GM18520 (cell line): ENCODE measurements around the gene MORC2.

ENCODE experiments used
- ATAC-seq: cut with Tn5 transposase; IDR thresholded peaks from one replicate; pipeline ENCODE4 v1.9.1; 2021; ENCODE audit not compliant: unreplicated experiment

The MORC2 gene

GRCh38 chr22:30922151-30922611 is 46.4 kb downstream of the MORC2 start:
- ATAC-seq = peak; percentile 58

DNA sequence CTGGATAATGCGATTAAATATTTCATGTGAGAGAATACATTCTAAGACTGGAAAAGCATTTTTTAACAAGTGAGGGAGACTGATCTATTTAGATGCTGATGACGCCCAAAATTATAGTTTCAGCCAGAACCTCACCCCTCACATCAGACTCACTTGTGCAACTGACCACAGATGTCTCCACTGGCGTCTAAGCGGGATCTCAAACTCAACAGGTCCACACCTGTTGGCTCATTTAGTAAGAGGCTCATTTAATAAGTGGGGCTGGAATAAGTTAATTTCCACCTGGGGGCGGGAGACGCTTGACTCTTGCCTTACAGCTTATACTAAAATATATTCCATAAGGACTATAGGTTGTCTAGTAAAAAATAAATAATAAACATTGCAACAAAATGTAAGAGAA is 47.5 kb downstream of the MORC2 start:
- ATAC-seq = no peak

DNA sequence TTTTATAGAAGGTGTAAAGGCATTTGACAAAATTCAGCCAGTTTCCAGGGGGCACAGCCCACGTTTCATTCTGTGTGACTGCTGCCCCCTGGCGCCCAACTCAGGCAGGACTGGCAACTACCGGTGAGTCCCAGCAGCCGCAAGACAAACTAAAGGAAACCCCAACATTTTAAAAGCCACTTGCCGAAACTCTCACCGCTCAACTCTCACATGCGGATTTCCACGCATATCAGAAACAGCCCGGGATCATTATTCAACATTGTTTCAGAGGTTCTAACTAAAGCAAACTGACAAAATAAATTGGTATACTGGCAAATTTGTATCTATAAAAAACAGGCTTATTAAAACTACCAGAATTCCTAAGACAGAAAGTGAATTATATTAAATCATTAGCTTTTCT is 48.2 kb downstream of the MORC2 start:
- ATAC-seq = no peak

DNA sequence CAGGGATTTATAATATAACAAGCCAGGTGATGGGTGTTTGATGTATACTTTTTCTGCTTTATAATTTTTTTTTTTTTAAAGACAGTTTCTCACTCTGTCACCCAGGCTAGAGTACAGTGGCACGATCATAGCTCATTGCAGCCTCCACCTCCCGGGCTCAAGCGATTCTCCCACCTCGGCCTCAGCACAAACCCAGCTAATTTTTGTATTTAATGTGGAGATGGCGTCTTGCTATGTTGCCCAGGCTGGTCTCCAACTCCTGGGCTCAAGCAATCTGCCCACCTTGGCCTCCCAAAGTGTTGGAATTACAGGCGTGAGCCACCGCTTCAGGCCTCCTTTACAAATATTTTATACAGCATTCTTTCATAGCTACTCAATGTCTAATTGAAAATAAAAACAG is 48.6 kb downstream of the MORC2 start:
- no peak for ATAC-seq

- ATAC-seq = no peak
These were observed 49.8 kb downstream of the MORC2 start for GRCh38 chr22:30918761-30919160.

GRCh38 chr22:30910358-30910757 is 58.2 kb downstream of the MORC2 start:
- ATAC-seq = no peak

- no peak for ATAC-seq
These were observed 59.3 kb downstream of the MORC2 start for GRCh38 chr22:30909306-30909705.

DNA sequence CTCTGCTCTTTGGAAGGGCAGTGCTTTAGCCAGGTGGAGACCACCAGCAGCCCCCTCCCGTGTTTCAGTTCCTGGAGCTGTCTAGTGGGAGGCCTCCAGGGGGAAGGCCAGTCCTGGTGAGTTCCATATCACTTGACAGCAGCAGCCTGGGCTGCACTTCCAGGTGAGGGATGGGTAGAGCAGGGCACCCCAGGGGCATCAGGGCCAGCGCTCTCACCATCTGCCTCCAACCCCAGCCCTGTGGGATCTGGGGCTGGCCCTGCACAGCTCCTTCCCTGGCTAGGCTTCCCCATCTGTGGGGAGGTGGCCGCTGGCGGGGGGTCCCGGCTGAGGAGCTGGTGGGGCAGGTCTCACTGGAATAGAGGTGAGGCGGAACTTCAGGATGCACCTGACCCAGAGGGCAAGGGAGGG is 60.5 kb downstream of the MORC2 start:
- ATAC-seq = no peak

DNA sequence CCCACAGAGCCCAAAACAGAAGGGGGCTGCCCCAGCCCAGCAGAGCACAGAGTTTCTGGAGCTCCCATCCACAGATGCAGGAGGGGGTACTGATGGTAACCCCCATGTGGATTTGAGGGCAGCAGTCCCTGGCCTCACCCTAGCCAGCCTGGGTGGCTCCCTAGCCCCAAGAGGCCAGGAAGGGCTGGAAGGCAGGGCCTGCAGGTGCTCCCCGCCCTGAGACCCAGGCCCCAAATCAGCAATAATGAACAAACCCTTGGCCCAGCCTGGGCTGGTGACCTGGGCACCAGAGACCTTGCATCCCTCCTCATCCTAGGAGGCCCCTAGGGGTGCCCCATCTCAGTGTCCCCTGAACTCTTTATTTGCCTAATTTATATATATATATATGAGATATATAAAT is 61.6 kb downstream of the MORC2 start:
- no peak for ATAC-seq

- ATAC-seq = no peak
These were observed 62.2 kb downstream of the MORC2 start for GRCh38 chr22:30906411-30906810.

GRCh38 chr22:30905696-30906341 is 62.8 kb downstream of the MORC2 start:
- no peak for ATAC-seq

- ATAC-seq = no peak
These were observed 64.6 kb downstream of the MORC2 start for GRCh38 chr22:30903876-30904460.

DNA sequence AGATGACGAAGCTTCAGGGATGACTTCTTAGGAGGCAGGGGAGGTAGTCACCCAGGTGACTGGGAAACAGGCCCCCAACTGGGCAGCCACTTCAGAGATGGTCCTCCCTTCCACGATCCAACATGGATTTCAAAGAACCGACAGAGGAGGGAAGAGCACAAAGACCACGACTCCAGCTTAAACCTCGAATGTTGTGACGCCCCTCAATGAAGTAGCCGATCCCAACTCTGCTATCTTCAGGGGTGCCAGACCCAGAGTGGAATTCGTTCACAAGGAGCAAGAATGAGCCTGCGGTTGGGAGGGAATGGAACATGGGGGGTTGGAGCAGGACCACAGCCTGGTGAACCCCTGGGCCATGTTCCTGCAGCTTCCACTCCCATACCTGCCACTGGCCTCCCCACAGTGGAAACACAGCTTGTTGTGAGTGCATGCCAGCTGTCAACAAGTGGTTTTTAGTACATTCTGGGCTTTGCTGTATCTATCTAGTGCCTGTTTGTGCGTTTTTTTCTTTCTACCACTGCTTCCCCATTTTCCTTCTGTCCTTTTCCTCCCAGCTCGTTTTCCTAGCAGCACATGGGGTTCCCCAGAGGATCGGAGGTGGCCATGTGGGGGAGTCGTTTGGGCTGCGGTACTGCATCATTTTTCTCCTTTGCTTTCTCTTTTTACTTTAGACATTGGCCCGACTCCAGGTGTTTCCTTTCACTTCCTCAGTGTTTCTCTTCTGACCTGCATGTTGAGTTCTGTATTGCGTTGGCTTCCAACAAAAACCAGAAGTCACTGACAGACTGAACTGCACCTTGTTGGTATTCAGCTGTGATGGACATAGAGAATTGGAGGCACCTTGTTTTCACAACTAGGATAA is 65.8 kb downstream of the MORC2 start:
- no peak for ATAC-seq

DNA sequence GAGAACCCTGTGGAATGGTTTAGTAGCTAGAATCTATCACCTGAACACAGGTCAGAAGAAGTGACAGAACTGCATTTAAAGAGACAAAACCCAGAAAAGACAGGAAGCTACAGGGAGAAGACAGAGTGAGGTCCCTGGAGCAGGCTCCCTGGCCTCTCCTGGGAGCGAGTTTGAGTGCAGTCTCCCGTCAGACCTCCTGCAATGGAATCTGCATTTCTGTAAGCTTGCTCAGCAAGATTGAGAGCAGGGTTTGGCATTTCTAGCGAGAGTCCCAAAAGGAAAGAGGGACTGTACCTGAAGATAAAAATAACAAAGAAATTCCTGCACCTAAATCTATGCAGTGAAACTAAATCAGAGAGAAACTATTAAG is 74.2 kb downstream of the MORC2 start:
- ATAC-seq = no peak

GRCh38 chr22:30893434-30894370 is 74.9 kb downstream of the MORC2 start:
- ATAC-seq = no peak

- ATAC-seq = no peak
These were observed 75.8 kb downstream of the MORC2 start for GRCh38 chr22:30892731-30893221.

DNA sequence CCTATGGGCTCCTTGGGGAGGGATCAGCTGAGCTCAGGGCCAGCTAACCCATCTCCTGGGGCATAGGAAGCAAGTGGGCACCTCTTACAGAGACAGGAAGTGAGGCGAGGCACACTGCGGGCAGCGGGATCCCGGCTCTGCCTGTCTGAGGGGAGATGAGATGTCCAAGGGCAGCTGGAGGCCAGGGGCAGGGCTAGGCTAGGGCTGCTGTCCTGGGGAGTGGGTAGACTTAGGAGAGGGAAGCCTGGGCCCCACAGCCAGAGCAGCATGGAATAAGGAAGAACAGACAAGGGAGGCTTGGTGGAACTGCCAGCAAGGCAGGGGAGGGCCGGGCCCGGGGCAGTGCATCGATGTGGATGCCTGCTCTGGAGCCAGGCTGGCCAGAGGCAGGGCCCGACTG is 76.3 kb downstream of the MORC2 start:
- no peak for ATAC-seq

DNA sequence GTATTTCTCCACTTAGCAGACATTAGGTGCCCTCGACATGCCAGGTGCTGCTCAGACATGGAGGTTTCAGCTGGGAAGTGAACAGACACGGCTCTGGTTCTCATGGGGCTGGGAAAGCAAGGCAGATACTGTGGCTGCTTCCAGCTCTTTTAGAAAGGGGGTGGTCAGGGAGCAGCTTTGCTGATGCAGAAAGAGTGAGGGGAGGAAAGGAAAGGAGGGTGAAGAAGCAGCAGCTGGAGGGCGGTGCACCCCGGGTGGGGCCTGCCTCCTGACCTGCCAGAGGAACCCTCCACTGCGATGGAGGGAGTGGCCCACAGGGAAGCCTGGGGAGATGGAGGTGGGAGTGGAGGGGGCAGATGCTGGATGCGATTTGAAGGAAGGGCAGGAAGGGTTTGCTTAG is 76.8 kb downstream of the MORC2 start:
- ATAC-seq = no peak

GRCh38 chr22:30891443-30891755 is 77.2 kb downstream of the MORC2 start:
- ATAC-seq = no peak

DNA sequence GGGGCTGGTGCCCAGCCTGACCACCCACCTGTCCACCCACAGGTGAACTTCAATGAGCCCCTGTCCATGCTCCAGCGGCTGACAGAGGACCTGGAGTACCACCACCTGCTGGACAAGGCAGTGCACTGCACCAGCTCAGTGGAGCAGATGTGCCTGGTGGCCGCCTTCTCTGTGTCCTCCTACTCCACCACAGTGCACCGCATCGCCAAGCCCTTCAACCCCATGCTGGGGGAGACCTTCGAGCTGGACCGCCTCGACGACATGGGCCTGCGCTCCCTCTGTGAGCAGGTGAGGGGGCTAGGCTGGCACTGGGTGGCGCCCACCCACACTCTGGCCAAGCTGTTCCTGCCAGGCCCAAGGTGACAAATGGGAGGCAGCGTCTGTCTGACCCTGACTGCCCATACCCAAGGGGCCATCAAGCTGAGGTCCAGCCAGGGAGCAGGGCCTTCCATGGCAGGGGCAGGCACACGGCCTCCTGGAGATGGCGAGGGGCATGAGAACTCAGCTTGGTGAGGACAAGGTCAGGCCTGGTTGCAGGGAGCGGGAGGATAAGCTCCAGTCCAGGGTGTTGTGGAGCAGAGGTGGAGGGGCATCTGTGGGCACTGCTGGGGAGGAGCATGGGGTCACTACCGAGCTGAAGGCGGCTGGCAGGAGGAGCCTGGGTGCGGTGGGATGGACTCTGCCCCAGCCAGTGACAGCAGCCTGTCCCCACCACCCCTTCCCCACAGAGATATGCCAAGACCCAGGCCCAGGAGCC is 77.7 kb downstream of the MORC2 start:
- ATAC-seq = no peak
